WTC11 (cell line): ENCODE results near the gene SLITRK3. TPM values are rescaled to one million over a fixed set of nuclear protein-coding genes. Genes with fewer than 3 reads are reported as not detected.

Experiments
- ATAC-seq: fragments of 200-7000 bp; cut with Tn5 transposase; 2 replicates; pipeline ENCODE4 v1.10.0; 2021; ENCODE audit warnings: mild to moderate bottlenecking, moderate library complexity
- CTCF ChIA-PET: fragments of 300-600 bp; sonication (Branson Sonifier 250); formaldehyde crosslinking; loops from one replicate; lab custom pipeline; 2021; ENCODE audit warnings: antibody characterized with exemption; lab: Charles Lee
- POLR2A ChIA-PET: fragments of 350-600 bp; sonication (Branson Sonifier 250); formaldehyde crosslinking; loops from one replicate; lab custom pipeline; 2021; ENCODE audit warnings: antibody characterized with exemption; lab: Charles Lee
- DNase-seq: peaks from one replicate; pipeline ENCODE4 v3.0.0; 2021; ENCODE audit warnings: low spot score
- H3K27ac Mint-ChIP-seq: 2 replicates; pipeline ENCODE4 v1.8.0; 2021; ENCODE audit warnings: mixed read lengths
- H3K27me3 Mint-ChIP-seq: 2 replicates; pipeline ENCODE4 v1.8.0; 2021; ENCODE audit warnings: low read depth, mild to moderate bottlenecking, moderate library complexity, mixed read lengths
- H3K36me3 Mint-ChIP-seq: 2 replicates; pipeline ENCODE4 v1.8.0; 2021; ENCODE audit warnings: mixed read lengths
- H3K4me1 Mint-ChIP-seq: 2 replicates; pipeline ENCODE4 v1.8.0; 2022; ENCODE audit warnings: mixed read lengths
- H3K4me3 Mint-ChIP-seq: 2 replicates; pipeline ENCODE4 v1.8.0; 2021; ENCODE audit warnings: mild to moderate bottlenecking, moderate library complexity, mixed read lengths
- H3K9me3 Mint-ChIP-seq: 2 replicates; pipeline ENCODE4 v1.8.0; 2021; ENCODE audit warnings: mixed read lengths
- ATF1 ChIP-seq: sonication (generic); formaldehyde crosslinking; IDR thresholded peaks from 2 replicates; pipeline ENCODE4 v1.8.1; 2023; ENCODE audit warnings: mild to moderate bottlenecking, moderate library complexity, missing genetic modification reagents
- CREM ChIP-seq: sonication (generic); formaldehyde crosslinking; IDR thresholded peaks from 2 replicates; pipeline ENCODE4 v1.8.1; 2022; ENCODE audit warnings: mild to moderate bottlenecking, missing genetic modification reagents, moderate library complexity
- GRHL2 ChIP-seq: fragments of 250-450 bp; sonication (Bioruptor Pico); IDR thresholded peaks from 2 replicates; pipeline ENCODE4 v1.8.0; 2022; ENCODE audit warnings: mild to moderate bottlenecking, moderate library complexity; ENCODE audit not compliant: insufficient replicate concordance, severe bottlenecking
- HMGA2 ChIP-seq: fragments of 250-450 bp; sonication (Bioruptor Pico); IDR thresholded peaks from 2 replicates; pipeline ENCODE4 v1.4.0; 2021; ENCODE audit warnings: mild to moderate bottlenecking, moderate library complexity
- NFE2L1 ChIP-seq: sonication (generic); formaldehyde crosslinking; IDR thresholded peaks from 2 replicates; pipeline ENCODE4 v1.8.1; 2023; ENCODE audit warnings: missing genetic modification reagents
- OVOL2 ChIP-seq: fragments of 250-450 bp; sonication (Bioruptor Pico); IDR thresholded peaks from 2 replicates; pipeline ENCODE4 v1.9.0; 2021; ENCODE audit warnings: mild to moderate bottlenecking, borderline replicate concordance
- SMAD4 ChIP-seq: sonication (generic); formaldehyde crosslinking; IDR thresholded peaks from 2 replicates; pipeline ENCODE4 v1.8.0; 2022; ENCODE audit warnings: mild to moderate bottlenecking, missing genetic modification reagents
- ZNF121 ChIP-seq: sonication (generic); formaldehyde crosslinking; IDR thresholded peaks from 2 replicates; pipeline ENCODE4 v1.8.0; 2023; ENCODE audit warnings: missing genetic modification reagents
- ZNF232 ChIP-seq: sonication (generic); formaldehyde crosslinking; IDR thresholded peaks from 2 replicates; pipeline ENCODE4 v1.8.0; 2022; ENCODE audit warnings: mild to moderate bottlenecking, missing genetic modification reagents
- ZNF263 ChIP-seq: sonication (generic); formaldehyde crosslinking; IDR thresholded peaks from 2 replicates; pipeline ENCODE4 v1.8.1; 2022; ENCODE audit warnings: low read depth, mild to moderate bottlenecking, moderate library complexity, missing genetic modification reagents
- total RNA-seq: library from RNA; stranded (reverse); gene quantifications from 3 replicates; pipeline ENCODE4 v1.2.3, GENCODE V29; 2021
- TF ChIP-seq, protein P1 (sequence below): sonication (generic); formaldehyde crosslinking; IDR thresholded peaks from 2 replicates; pipeline ENCODE4 v1.8.1; 2023; ENCODE audit warnings: mild to moderate bottlenecking, missing genetic modification reagents, moderate library complexity
- TF ChIP-seq, protein P2 (sequence below): sonication (generic); formaldehyde crosslinking; IDR thresholded peaks from 2 replicates; pipeline ENCODE4 v1.8.0; 2022; ENCODE audit warnings: mild to moderate bottlenecking, missing genetic modification reagents
- TF ChIP-seq, protein P3 (sequence below): sonication (generic); formaldehyde crosslinking; IDR thresholded peaks from 2 replicates; pipeline ENCODE4 v1.8.0; 2023; ENCODE audit warnings: missing genetic modification reagents, mild to moderate bottlenecking, borderline replicate concordance
- TF ChIP-seq, protein P4 (sequence below): sonication (generic); formaldehyde crosslinking; conservative IDR thresholded peaks from 2 replicates; pipeline ENCODE4 v1.8.1; 2022; ENCODE audit warnings: mild to moderate bottlenecking, missing genetic modification reagents

SLITRK3 gene
- total RNA-seq, 1 experiment from 2014 or later, result 4.4 TPM

DNA sequence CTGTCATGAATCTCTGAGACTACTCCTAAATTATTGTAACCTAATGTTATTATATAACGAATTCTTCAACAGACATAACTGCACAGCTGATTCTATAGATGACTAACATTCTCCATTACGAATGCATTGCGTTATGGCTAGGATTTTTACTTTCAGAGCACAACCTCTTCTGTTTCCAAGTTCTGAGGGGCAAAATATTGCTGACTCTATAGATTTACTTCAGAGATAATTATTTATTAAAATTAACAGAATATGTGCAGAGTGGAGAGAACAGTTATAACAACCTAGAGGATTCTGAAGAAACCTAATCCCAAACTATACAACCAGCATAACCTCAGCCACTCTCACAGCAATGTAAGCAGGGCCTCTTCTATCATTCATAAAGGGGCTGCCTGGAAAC is 25.9 kb downstream of the SLITRK3 start:
- ATAC-seq, result no peak
- TF ChIP-seq, protein P1, sequence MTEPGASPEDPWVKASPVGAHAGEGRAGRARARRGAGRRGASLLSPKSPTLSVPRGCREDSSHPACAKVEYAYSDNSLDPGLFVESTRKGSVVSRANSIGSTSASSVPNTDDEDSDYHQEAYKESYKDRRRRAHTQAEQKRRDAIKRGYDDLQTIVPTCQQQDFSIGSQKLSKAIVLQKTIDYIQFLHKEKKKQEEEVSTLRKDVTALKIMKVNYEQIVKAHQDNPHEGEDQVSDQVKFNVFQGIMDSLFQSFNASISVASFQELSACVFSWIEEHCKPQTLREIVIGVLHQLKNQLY (CRISPR knock-in tag), result no peak
- TF ChIP-seq, all 79 proteins: peak for 0
- no peak overlapping the region for H3K27ac Mint-ChIP-seq
- H3K36me3 Mint-ChIP-seq, result no peaks in the 10 kb centered on the region
- no peaks in the 10 kb centered on the region for H3K4me1 Mint-ChIP-seq
- ChIA-PET CTCF (no interaction called here), POLR2A (no interaction called here)
- no peak for DNase-seq
- peaks cover 3% of the 10 kb centered on the region for H3K9me3 Mint-ChIP-seq
- H3K27me3 Mint-ChIP-seq, result no peaks in the 10 kb centered on the region
- no peak overlapping the region for H3K4me3 Mint-ChIP-seq

DNA sequence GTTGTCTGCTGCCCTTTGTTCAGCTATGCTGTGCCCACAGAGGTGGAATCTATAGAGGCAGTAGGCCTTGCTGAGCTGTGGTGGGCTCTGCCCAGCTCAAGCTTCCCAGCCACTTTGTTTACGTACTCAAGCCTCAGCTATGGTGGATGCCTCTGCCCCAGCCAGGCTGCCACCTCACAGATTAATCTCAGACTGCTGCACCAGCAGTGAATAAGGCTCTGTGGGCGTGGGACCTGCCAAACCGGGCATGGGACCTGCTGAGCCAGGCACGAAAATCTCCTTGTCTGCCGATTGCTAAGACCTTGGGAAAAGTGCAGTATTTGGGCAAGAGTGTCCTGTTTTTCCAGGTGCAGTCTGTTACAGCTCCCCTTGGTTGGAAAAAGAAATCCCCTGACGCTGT is 26.8 kb downstream of the SLITRK3 start:
- POLR2A ChIA-PET, result interaction anchor here (0.6 kb wide), 1 partner anchor 1677 kb away, joined by 3 read pairs; no protein-coding TSS in a partner anchor
- ATAC-seq, result no peak
- Mint-ChIP-seq H3K27ac (no peak overlapping the region), H3K36me3 (no peaks in the 10 kb centered on the region), H3K4me3 (no peak overlapping the region), H3K27me3 (no peaks in the 10 kb centered on the region), H3K4me1 (no peaks in the 10 kb centered on the region), H3K9me3 (peaks cover 3% of the 10 kb centered on the region)
- no peak for DNase-seq
- CTCF ChIA-PET, result no interaction called here
- TF ChIP-seq, protein P2, sequence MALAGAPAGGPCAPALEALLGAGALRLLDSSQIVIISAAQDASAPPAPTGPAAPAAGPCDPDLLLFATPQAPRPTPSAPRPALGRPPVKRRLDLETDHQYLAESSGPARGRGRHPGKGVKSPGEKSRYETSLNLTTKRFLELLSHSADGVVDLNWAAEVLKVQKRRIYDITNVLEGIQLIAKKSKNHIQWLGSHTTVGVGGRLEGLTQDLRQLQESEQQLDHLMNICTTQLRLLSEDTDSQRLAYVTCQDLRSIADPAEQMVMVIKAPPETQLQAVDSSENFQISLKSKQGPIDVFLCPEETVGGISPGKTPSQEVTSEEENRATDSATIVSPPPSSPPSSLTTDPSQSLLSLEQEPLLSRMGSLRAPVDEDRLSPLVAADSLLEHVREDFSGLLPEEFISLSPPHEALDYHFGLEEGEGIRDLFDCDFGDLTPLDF, result no peak
- TF ChIP-seq CREM (CRISPR knock-in tag) (no peak), ZNF263 (CRISPR knock-in tag) (no peak), NFE2L1 (no peak), GRHL2 (CRISPR knock-in tag) (no peak), OVOL2 (CRISPR knock-in tag) (no peak), ZNF232 (CRISPR knock-in tag) (no peak), SMAD4 (CRISPR knock-in tag) (no peak)
- TF ChIP-seq, protein P3, sequence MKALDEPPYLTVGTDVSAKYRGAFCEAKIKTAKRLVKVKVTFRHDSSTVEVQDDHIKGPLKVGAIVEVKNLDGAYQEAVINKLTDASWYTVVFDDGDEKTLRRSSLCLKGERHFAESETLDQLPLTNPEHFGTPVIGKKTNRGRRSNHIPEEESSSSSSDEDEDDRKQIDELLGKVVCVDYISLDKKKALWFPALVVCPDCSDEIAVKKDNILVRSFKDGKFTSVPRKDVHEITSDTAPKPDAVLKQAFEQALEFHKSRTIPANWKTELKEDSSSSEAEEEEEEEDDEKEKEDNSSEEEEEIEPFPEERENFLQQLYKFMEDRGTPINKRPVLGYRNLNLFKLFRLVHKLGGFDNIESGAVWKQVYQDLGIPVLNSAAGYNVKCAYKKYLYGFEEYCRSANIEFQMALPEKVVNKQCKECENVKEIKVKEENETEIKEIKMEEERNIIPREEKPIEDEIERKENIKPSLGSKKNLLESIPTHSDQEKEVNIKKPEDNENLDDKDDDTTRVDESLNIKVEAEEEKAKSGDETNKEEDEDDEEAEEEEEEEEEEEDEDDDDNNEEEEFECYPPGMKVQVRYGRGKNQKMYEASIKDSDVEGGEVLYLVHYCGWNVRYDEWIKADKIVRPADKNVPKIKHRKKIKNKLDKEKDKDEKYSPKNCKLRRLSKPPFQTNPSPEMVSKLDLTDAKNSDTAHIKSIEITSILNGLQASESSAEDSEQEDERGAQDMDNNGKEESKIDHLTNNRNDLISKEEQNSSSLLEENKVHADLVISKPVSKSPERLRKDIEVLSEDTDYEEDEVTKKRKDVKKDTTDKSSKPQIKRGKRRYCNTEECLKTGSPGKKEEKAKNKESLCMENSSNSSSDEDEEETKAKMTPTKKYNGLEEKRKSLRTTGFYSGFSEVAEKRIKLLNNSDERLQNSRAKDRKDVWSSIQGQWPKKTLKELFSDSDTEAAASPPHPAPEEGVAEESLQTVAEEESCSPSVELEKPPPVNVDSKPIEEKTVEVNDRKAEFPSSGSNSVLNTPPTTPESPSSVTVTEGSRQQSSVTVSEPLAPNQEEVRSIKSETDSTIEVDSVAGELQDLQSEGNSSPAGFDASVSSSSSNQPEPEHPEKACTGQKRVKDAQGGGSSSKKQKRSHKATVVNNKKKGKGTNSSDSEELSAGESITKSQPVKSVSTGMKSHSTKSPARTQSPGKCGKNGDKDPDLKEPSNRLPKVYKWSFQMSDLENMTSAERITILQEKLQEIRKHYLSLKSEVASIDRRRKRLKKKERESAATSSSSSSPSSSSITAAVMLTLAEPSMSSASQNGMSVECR (CRISPR knock-in tag), result no peak

DNA sequence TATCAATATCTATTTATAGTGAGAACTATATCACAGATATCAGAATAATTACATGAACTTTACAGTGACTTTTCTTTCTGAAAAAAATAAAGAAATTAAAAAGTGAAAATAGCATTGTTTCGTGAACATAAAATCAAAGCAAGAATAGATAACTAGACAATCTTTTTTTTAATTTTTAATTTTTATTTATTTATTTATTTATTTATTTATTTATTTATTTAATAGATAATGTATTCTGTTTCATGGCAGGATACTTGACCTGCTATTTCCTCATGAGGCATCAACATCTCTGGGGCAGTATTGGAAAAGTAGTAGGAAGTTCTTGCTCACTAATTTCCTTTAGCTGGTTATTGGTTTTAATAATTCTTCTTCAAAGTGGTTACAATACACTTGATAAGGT is 33.3 kb downstream of the SLITRK3 start:
- Mint-ChIP-seq H3K9me3 (no peaks in the 10 kb centered on the region), H3K27me3 (no peaks in the 10 kb centered on the region), H3K27ac (no peak overlapping the region), H3K4me3 (no peak overlapping the region), H3K4me1 (no peaks in the 10 kb centered on the region), H3K36me3 (no peaks in the 10 kb centered on the region)
- no peak for TF ChIP-seq ATF1 (CRISPR knock-in tag)
- peak; percentile 16; the same call in 1 of the 2 replicates for TF ChIP-seq HMGA2 (CRISPR knock-in tag)
- DNase-seq (no peak), ATAC-seq (no peak)
- POLR2A ChIA-PET, result no interaction called here
- CTCF ChIA-PET, result no interaction called here

DNA sequence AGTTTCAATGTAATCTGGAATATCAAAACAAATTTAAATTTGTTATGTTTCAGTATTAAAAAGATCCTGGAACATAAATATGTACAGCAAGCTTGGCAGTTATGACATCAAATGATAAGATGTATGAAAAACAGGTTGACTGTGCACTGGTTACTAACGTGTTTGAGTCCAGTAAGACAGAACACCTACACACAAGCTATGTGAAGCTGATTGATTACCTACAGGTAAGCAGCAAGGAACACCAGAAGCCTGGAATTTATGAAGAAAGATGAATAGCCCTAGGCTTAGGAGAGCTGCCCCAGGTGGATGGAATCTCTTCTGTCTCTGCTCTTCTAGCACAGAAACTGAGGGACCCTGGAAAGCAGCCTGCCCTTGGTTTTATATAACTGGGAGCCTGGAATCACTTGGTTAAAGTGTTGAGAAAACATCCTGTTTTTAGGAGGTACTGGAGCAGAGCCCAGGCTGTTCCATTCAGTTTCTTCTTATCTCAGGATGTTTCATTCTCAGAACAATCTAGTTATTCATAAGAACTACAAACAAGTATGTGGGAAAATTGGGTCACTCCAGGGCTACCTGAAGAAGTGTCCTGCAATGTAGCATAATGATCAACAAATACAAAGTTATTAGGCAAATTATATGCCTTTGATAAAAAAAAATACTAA is 36.3 kb downstream of the SLITRK3 start:
- DNase-seq (no peak), ATAC-seq (no peak)
- TF ChIP-seq NFE2L1, result no peak
- TF ChIP-seq, protein P4, sequence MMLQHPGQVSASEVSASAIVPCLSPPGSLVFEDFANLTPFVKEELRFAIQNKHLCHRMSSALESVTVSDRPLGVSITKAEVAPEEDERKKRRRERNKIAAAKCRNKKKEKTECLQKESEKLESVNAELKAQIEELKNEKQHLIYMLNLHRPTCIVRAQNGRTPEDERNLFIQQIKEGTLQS, result no peak
- no peak for TF ChIP-seq ZNF121 (CRISPR knock-in tag)
- Mint-ChIP-seq H3K4me3 (no peak overlapping the region), H3K4me1 (no peaks in the 10 kb centered on the region), H3K9me3 (no peaks in the 10 kb centered on the region), H3K36me3 (no peaks in the 10 kb centered on the region), H3K27me3 (no peaks in the 10 kb centered on the region), H3K27ac (no peak overlapping the region)
- ChIA-PET CTCF (no interaction called here), POLR2A (no interaction called here)
